ENCODE measurements around the gene CEP170.

DNA sequence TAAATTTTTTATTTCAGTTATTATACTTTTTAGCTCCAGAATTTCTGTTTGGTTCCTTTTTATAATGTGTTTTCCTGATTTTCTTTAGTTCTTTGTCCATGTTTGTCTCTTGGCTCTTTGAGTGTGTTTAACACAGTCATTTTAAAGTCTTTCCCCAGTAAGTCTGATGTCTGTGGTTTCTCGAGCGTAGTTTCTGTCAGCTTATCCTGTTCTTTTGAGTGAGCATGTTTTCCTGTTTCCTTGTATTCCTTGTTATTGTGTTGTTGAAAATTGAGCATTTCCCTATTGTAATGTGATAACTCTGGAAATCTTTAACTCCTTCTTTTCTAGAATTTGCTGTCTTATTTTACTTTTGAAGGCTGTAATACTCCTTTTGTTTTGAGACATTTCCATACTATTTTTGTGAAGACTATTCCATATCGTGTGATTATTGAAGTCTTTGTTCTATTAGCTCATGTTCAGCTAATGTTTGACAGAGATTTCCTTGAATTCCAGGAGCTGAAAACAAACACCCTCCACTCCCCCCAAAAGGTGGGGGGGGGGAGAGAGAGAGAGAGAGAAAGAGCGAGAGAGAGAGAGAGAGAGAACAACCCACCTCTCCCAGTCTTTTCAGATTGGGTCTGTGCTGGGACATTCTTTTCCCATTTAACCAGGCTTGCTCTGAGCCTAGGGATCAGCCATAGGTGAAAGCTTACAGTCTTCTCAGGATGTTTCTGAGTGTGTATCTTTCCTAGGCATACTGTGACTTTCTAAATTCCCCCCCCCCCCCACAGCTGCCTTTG lies 39.1 kb upstream of the CEP170 start:
- TF ChIP-seq, protein P1, sequence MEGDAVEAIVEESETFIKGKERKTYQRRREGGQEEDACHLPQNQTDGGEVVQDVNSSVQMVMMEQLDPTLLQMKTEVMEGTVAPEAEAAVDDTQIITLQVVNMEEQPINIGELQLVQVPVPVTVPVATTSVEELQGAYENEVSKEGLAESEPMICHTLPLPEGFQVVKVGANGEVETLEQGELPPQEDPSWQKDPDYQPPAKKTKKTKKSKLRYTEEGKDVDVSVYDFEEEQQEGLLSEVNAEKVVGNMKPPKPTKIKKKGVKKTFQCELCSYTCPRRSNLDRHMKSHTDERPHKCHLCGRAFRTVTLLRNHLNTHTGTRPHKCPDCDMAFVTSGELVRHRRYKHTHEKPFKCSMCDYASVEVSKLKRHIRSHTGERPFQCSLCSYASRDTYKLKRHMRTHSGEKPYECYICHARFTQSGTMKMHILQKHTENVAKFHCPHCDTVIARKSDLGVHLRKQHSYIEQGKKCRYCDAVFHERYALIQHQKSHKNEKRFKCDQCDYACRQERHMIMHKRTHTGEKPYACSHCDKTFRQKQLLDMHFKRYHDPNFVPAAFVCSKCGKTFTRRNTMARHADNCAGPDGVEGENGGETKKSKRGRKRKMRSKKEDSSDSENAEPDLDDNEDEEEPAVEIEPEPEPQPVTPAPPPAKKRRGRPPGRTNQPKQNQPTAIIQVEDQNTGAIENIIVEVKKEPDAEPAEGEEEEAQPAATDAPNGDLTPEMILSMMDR (IDR thresholded peaks at IDR 0.05), result no peak
- no peak for TF ChIP-seq POLR2A (IDR thresholded peaks at IDR 0.05)

Measured in Peyer's patch (tissue), 4 donors.